SJCRH30 (cell line): ENCODE data around the gene TAAR1. TPM values are rescaled to one million over a fixed set of nuclear protein-coding genes. Genes with fewer than 3 reads are reported as not detected.
A peak's percentile ranks its signal among the peaks of the same experiment; 100 is the strongest.
"Not testable (repeated sequence)": the region's sequence is repeated elsewhere in the genome, so short reads cannot be mapped to it uniquely, and the experiment has no call there.

Experiments
- DNase-seq, 2 experiments: peaks; one replicate each; pipeline ENCODE4 v3.0.0-alpha.2; 2015 to 2020
- H3K27ac ChIP-seq: fragments of 250-450 bp; sonication (Bioruptor Pico); 2 replicates; pipeline ENCODE4 v1.5.1; 2020; ENCODE audit warnings: mild to moderate bottlenecking, moderate library complexity
- H3K27me3 ChIP-seq: fragments of 250-450 bp; sonication (Bioruptor Pico); 2 replicates; pipeline ENCODE4 v1.5.1; 2020; ENCODE audit warnings: mild to moderate bottlenecking, moderate library complexity
- H3K36me3 ChIP-seq: fragments of 250-450 bp; sonication (Bioruptor Pico); 2 replicates; pipeline ENCODE4 v1.5.1; 2020; ENCODE audit warnings: mild to moderate bottlenecking, moderate library complexity
- H3K4me1 ChIP-seq: fragments of 250-450 bp; sonication (Bioruptor Pico); 2 replicates; pipeline ENCODE4 v1.5.1; 2020; ENCODE audit warnings: mild to moderate bottlenecking, moderate library complexity
- H3K4me3 ChIP-seq: fragments of 250-450 bp; sonication (Bioruptor Pico); 2 replicates; pipeline ENCODE4 v1.5.1; 2020; ENCODE audit warnings: mild to moderate bottlenecking, moderate library complexity
- H3K9me3 ChIP-seq: fragments of 250-450 bp; sonication (Bioruptor Pico); replicated peaks from 2 replicates; pipeline ENCODE4 v1.5.1; 2020; ENCODE audit warnings: mild to moderate bottlenecking, moderate library complexity
- total RNA-seq: library from RNA; depleted of rRNA; stranded (reverse); fragments of >200 nt; shearing (Covaris generic); gene quantifications from 2 replicates; pipeline ENCODE4 v1.2.3, GENCODE V29; 2014; rRNA removed

TAAR1 gene, protein sequence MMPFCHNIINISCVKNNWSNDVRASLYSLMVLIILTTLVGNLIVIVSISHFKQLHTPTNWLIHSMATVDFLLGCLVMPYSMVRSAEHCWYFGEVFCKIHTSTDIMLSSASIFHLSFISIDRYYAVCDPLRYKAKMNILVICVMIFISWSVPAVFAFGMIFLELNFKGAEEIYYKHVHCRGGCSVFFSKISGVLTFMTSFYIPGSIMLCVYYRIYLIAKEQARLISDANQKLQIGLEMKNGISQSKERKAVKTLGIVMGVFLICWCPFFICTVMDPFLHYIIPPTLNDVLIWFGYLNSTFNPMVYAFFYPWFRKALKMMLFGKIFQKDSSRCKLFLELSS
- not detected in 2 replicates for total RNA-seq

DNA sequence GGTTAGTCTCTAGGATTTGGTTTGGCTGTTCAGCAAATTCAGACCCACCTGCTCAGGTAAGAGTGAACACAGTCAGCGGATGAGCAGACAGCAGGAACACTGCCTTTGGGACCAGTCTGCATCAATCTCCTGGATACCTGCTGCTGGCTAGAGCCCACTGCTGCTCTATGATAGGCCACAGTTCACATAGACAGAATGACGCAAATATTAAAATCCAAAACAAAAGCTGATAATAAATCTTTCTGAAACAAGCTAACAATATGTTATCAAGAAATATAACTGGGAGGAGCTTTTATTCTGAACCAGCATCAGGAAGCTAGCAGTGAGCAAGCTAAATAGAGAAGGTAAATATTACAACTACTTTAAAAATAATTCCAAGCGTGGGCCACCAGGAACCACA is at the start of gene TAAR1:
Gene TAAR1, minus strand, starts transcription at position 101 of the 400 bp plus-strand sequence. CDS start 13,179 bp downstream, outside the sequence.
- H3K4me1 ChIP-seq: no peaks in the 10 kb centered on the region
- H3K4me3 ChIP-seq: no peak within 1 kb of the TSS
- H3K27me3 ChIP-seq: no peaks in the 10 kb centered on the region; the same call in 1 of the 2 replicates
- no peak for DNase-seq
- no peaks in the 10 kb centered on the region for H3K36me3 ChIP-seq
- no peak within 1 kb of the TSS for H3K27ac ChIP-seq
- no peaks in the 10 kb centered on the region; the same call in 1 of the 2 replicates for H3K9me3 ChIP-seq

DNA sequence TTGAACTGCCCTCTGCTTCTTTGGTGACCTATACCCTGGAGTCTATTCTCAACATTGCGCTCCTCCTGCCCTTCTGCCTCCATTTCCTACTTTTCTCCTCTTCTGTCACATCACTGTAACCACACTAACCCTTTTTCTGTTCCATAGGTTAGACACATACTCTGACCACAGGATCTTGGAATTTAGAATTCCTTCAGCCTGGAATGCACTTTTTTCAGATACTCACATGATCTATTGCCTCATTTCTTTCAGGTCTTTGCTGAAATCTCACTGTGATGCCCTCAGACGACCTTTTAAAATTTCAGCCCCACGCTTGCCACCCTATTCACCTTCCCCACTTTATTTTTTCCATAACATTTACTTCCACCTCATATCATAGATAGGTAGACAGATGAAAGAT is 49.8 kb upstream of the TAAR1 start:
- Histone ChIP-seq H3K4me3 (no peak overlapping the region), H3K27me3 (no peaks in the 10 kb centered on the region), H3K36me3 (no peaks in the 10 kb centered on the region), H3K4me1 (no peaks in the 10 kb centered on the region), H3K27ac (no peak overlapping the region), H3K9me3 (no peaks in the 10 kb centered on the region)
- DNase-seq: no peak

DNA sequence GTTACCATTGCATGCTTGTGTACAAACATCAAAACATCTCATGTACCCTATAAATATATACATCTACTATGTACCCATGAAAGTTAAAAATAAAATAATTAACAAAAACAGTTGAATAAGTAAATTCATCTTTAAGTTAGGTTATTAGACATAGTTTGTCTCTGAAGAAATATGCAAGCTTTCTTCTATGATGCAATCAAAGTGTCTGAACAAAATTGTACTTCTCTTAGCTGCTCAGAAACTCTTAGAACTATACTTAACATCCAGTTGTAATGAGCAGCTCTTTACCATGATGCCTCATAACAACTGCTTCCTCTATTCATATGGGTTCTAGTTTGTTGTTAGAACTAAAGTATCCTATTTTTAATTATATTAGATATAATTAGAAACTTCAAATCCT is 49.0 kb upstream of the TAAR1 start:
- H3K9me3 ChIP-seq: no peaks in the 10 kb centered on the region
- no peak overlapping the region for H3K27ac ChIP-seq
- H3K27me3 ChIP-seq: no peaks in the 10 kb centered on the region
- no peaks in the 10 kb centered on the region for H3K36me3 ChIP-seq
- H3K4me3 ChIP-seq: no peak overlapping the region
- H3K4me1 ChIP-seq: no peaks in the 10 kb centered on the region
- no peak for DNase-seq

DNA sequence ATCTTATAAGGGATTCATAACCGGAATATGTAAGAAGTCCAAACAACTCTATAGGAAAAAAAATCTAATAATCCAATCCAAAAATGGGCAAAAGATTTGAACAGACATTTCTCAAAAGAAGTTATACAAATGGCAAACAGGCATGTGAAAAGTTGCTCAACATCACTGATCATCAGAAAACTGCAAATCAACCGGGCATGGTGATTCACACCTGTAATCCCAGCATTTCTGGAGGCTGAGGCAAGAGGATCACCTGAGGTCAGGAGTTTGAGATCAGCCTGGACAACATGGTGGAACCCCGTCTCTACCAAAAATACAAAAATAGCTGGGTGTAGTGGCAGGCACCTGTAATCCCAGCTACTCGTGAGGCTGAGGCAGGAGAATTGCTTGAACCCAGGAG is 47.8 kb upstream of the TAAR1 start:
- H3K4me3 ChIP-seq, DNase-seq, H3K4me1 ChIP-seq, H3K27ac ChIP-seq, H3K27me3 ChIP-seq, H3K36me3 ChIP-seq, H3K9me3 ChIP-seq: not testable (repeated sequence)

DNA sequence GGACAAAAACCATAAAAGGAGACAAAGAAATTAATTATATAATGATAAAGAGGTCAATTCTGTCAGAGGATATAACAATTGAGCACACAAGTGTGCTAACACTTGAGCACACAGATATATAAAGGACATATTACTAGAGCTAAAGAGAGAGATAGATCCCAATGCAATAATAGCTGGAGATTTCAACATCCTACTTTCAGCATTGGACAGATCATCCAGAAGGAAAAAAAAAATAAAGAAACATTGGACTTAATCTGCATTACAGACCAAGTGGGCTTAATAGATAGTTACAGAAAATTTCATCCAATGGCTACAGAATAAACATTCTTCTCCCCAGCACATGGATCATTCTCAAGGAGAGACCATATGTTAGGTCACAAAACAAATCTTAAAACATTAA is 45.0 kb upstream of the TAAR1 start:
- DNase-seq: no peak
- no peaks in the 10 kb centered on the region for H3K27me3 ChIP-seq
- H3K9me3 ChIP-seq: no peaks in the 10 kb centered on the region
- no peak overlapping the region for H3K27ac ChIP-seq
- H3K36me3 ChIP-seq: no peaks in the 10 kb centered on the region
- H3K4me1 ChIP-seq: no peaks in the 10 kb centered on the region
- H3K4me3 ChIP-seq: no peak overlapping the region

DNA sequence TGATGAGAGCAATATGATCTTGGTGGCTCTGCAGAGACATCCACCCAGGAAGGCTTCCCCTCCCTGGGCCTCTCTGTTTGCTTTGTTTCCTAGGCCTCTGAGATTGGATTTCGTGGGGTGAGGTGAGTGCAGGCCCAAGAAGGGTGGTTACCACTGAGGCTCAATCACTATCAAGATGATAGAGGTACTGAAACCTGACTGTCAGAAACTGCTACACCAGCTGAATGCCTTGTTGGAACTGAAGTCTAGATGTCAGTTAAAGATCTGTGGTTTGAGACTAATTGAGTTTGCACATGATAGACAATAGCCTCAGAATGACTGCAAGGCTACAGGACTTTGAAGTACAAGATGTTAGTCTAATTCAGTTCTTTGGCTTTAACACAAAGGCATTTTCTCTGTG is 39.6 kb upstream of the TAAR1 start:
- Histone ChIP-seq H3K27me3 (no peaks in the 10 kb centered on the region), H3K27ac (no peak overlapping the region), H3K9me3 (no peaks in the 10 kb centered on the region), H3K4me1 (no peaks in the 10 kb centered on the region), H3K4me3 (no peak overlapping the region), H3K36me3 (no peaks in the 10 kb centered on the region)
- no peak for DNase-seq

DNA sequence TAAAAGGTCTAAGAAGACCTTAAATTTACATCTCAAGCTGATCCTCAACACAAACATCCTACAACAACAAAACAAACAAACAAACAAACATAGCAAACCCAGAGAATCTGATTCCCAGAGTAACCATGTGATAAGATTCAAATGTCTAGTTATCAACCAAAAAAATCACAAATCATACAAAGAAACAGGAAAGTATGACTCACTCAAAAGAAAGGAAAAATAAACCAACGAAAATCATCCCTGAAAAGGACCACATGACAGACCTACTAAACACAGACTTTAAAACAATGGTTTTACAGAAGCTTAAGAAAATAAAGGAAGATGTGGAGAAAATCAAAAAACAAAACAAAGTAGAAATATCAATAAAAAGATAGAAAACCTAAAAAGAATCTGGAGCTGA is 36.8 kb upstream of the TAAR1 start:
- no peaks in the 10 kb centered on the region for H3K36me3 ChIP-seq

DNA sequence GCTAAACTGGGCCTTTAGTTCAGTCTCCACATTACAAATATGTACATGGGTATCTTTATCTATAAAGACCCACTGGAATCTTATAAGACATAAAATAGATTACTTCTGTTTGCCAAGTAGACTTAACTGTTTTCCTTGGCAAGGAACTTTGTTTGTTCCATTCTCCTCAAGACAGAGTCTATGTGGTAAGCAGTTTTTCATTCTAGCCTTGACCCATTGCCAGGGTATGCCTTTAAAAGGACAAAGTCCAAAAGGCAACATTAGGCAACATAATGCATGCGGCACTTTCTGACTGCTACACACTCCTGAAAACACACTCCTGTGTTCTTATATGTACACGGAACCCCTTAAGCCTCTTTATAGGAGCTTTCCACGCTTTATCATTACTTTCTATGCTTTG is 34.5 kb upstream of the TAAR1 start:
- Histone ChIP-seq H3K4me3 (no peak overlapping the region), H3K9me3 (no peaks in the 10 kb centered on the region), H3K27ac (no peak overlapping the region), H3K4me1 (no peaks in the 10 kb centered on the region), H3K27me3 (no peaks in the 10 kb centered on the region), H3K36me3 (no peaks in the 10 kb centered on the region)
- no peak for DNase-seq

More for the DNA sequence above, 36.8 kb upstream of the TAAR1 start:
- no peaks in the 10 kb centered on the region for H3K4me1 ChIP-seq
- H3K27me3 ChIP-seq: no peaks in the 10 kb centered on the region
- no peak for DNase-seq
- no peak overlapping the region for H3K4me3 ChIP-seq
- no peak overlapping the region for H3K27ac ChIP-seq
- no peaks in the 10 kb centered on the region for H3K9me3 ChIP-seq

DNA sequence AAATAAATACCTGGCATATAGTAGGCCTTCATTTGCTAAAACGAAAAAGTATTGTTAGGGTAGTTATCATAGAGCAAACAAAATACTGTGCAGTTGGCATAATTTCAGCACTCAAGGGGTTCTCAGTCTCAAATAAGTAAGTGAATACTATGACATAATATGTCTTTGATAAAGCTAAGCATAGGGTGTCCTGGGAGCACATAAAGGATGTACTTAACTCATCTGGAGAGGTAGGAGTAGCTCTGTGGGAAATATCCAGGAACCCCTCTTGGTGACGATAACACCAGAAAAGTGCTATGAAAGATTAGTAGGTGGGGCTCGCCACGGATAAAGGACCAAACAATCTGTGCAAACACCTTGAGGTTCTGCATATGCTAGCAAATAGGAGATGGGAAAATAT is 31.7 kb upstream of the TAAR1 start:
- no peak overlapping the region for H3K27ac ChIP-seq

DNA sequence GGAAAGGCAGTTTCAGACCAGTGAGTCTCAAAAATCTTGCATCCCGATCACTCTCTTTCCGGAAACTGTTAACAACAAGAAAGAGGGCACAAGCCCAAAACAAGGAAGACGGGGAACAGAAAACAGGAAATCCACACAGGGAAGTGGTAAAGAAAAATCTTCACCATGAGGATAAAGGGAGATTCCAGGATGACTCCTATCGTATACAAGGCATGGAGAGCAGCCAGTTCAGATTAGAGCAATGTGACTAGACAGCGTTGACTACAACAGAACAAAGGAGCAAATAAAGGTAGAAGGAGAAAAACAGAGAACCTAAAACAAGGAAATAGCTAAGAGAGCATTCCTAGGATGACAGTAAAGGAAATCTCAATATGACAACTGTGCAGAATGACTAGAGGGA is 28.3 kb upstream of the TAAR1 start:
- Histone ChIP-seq H3K36me3 (no peaks in the 10 kb centered on the region), H3K27me3 (no peaks in the 10 kb centered on the region), H3K4me3 (no peak overlapping the region), H3K9me3 (no peaks in the 10 kb centered on the region), H3K4me1 (no peaks in the 10 kb centered on the region), H3K27ac (no peak overlapping the region)
- DNase-seq: no peak

More for the DNA sequence above, 31.7 kb upstream of the TAAR1 start:
- no peaks in the 10 kb centered on the region for H3K9me3 ChIP-seq
- no peaks in the 10 kb centered on the region for H3K36me3 ChIP-seq
- H3K4me3 ChIP-seq: no peak overlapping the region
- H3K27me3 ChIP-seq: no peaks in the 10 kb centered on the region
- no peaks in the 10 kb centered on the region for H3K4me1 ChIP-seq
- DNase-seq: no peak

DNA sequence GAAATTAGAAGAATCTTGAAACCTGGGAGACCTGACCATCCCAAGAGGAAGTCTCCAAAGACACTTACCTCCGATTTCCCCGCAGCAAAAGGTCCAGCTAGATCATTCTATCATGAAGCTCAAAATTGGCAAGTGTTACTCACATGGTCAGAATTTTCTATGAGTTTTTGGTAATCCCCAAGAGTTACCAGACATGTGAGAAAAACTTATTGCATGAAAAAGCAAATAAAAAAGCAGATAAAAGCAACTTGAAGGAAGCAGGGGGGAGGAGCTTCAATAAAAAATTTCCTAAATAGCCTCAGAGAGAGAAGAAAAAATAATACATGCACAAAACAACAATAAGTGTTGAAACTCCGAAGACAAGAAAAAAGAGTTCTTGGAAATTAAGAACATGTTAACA is 27.5 kb upstream of the TAAR1 start:
- Histone ChIP-seq H3K27ac (no peak overlapping the region), H3K4me3 (no peak overlapping the region), H3K27me3 (no peaks in the 10 kb centered on the region), H3K4me1 (no peaks in the 10 kb centered on the region), H3K36me3 (no peaks in the 10 kb centered on the region), H3K9me3 (no peaks in the 10 kb centered on the region)
- DNase-seq: no peak

DNA sequence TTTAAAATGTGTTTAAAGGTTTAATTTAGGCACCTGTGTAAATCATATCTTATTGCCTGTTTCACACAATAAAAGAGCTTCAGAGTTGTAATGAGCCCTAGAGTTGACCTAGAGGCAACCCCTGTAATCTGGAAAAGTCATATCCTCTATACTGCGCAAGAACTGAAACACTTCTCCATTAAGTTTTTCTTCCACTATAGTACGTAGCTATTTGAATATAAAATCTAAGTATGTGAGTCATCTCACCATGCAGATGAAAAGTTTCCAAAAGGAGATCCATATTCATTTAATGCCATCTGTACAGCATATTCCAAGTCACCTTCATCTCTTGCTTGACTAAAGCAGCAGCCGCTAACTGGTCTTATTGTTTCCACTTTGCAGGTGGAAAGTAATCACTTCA is 26.0 kb upstream of the TAAR1 start:
- Histone ChIP-seq H3K9me3 (no peaks in the 10 kb centered on the region), H3K27ac (no peak overlapping the region), H3K4me1 (no peaks in the 10 kb centered on the region), H3K27me3 (no peaks in the 10 kb centered on the region), H3K4me3 (no peak overlapping the region), H3K36me3 (no peaks in the 10 kb centered on the region)
- no peak for DNase-seq

DNA sequence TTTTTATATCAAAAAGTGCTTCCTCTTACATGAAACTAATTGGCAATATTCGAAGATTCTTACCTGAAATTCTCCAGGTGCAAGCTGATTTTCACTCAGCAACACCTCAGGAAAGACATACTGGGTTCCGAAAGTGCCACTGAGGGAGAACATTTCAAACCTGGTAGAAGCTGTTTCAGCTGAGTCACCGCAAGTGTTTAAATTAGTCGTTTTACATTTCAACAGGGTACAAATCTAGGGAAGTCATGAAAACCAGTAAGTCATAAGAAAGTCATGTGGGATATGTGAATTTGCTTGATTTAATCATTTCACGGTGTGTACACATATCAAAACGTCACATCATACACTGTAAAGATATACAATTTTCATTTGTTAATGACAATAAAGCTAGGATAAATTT is 25.3 kb upstream of the TAAR1 start:
- no peak overlapping the region for H3K27ac ChIP-seq
- no peaks in the 10 kb centered on the region for H3K27me3 ChIP-seq
- H3K36me3 ChIP-seq: no peaks in the 10 kb centered on the region
- no peaks in the 10 kb centered on the region for H3K9me3 ChIP-seq
- H3K4me3 ChIP-seq: no peak overlapping the region
- DNase-seq: no peak
- H3K4me1 ChIP-seq: peaks cover 6% of the 10 kb centered on the region; the same call in 1 of the 2 replicates

DNA sequence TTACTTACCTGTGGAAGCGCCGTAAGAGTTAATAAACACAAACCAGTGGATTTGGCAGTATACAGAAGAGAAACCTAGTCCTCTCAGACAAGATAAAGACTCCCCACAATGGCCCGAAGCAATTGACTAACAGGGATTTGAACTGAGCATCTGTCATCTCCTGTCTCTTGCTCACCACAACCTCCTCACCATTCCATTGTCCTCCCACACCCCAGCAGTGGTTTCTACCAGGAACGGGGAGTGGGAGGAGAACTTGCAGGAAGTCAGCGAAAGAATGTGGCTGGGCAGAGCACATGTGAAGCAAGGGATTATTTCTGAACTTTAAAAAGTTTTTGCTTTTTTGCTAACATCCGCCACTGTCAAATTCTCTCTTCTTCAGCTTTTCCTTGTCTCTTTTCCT is 24.6 kb upstream of the TAAR1 start:
- Histone ChIP-seq H3K4me1 (peaks cover 11% of the 10 kb centered on the region; the same call in 1 of the 2 replicates), H3K27ac (no peak overlapping the region)
- DNase-seq: peak; percentile 16 to 37

DNA sequence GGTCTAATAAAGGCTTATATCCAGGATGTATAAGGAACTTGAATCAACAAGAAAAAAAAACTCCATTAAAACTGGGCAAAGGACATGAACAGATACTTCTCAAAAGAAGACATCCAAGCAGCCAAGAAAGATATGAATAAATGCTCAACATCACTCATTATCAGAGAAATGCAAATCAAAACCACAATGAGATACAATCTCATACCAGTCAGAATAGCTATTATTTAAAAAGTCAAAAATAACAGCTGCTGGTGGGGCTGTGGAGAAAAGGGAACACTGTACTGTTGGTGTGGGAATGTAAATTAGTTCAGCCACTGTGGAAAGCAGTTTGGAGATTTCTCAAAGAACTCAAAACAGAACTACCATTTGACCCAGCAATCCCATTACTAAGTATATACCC is 20.1 kb upstream of the TAAR1 start:
- H3K4me1 ChIP-seq: peaks cover 11% of the 10 kb centered on the region; the same call in 1 of the 2 replicates
- H3K27me3 ChIP-seq, H3K36me3 ChIP-seq, H3K9me3 ChIP-seq, H3K4me3 ChIP-seq, DNase-seq, H3K27ac ChIP-seq: not testable (repeated sequence)

More for the DNA sequence above, 24.6 kb upstream of the TAAR1 start:
- Histone ChIP-seq H3K9me3 (no peaks in the 10 kb centered on the region), H3K36me3 (no peaks in the 10 kb centered on the region), H3K27me3 (no peaks in the 10 kb centered on the region), H3K4me3 (no peak overlapping the region)

DNA sequence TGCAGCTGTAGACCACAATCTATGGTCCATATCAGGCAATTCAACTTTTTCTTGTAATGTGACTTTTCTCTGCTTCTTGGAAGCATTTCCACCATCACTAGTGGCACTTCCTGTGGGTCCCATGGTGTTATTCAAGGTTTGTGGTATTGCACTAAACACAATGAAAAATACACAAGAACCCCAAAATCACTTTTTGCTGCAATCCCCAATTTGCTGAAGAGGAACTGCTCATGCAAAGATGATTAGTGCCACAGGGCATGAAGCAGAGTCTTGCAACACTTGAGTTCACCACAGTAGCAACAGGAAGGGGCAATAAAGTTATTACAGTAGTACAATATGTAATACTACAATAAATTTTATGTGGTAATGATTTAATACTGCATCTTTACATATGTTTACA is 16.8 kb upstream of the TAAR1 start:
- peaks cover 14% of the 10 kb centered on the region; the same call in 1 of the 2 replicates for H3K4me1 ChIP-seq
- no peaks in the 10 kb centered on the region for H3K36me3 ChIP-seq
- DNase-seq: no peak
- no peaks in the 10 kb centered on the region for H3K27me3 ChIP-seq
- no peak overlapping the region for H3K4me3 ChIP-seq
- H3K27ac ChIP-seq: no peak overlapping the region
- no peaks in the 10 kb centered on the region for H3K9me3 ChIP-seq
